HepG2 (cell line): ENCODE measurements around the gene ATP6V0A1. TPM values are rescaled to one million over a fixed set of nuclear protein-coding genes. Genes with fewer than 3 reads are reported as not detected.

Source experiments
- CREB1 ChIP-seq, 2 experiments: fragments of 450-650 bp in 1 of 2; IDR thresholded peaks; 2 replicates each; pipeline ENCODE4 v1.6.1; 2016 to 2017; ENCODE audit warnings: control low read depth in 1 of 2, mild to moderate bottlenecking in 1 of 2, missing compliant biosample characterization in 1 of 2, missing genetic modification characterization in 1 of 2
- CREM ChIP-seq, 2 experiments: sonication (generic) in 1 of 2; formaldehyde crosslinking in 1 of 2; IDR thresholded peaks; 2 replicates each; pipeline versions ENCODE4 v1.4.0 to v1.6.1; 2016 to 2020; ENCODE audit warnings: antibody characterized with exemption in 1 of 2, mild to moderate bottlenecking in 1 of 2, missing genetic modification reagents in 1 of 2
- ELF3 ChIP-seq: IDR thresholded peaks from 2 replicates; pipeline ENCODE4 v1.6.1; 2016; ENCODE audit warnings: missing genetic modification reagents, missing compliant biosample characterization
- FUBP1 ChIP-seq: sonication (generic); formaldehyde crosslinking; IDR thresholded peaks from 2 replicates; pipeline ENCODE4 v1.5.1; 2020; ENCODE audit warnings: missing genetic modification reagents, mild to moderate bottlenecking, borderline replicate concordance
- HCFC1 ChIP-seq: fragments of 150-350 bp; IDR thresholded peaks from 2 replicates; pipeline ENCODE4 v1.6.1; 2014; ENCODE audit warnings: low read depth, low read length
- HIC2 ChIP-seq: sonication (generic); formaldehyde crosslinking; IDR thresholded peaks from 2 replicates; pipeline ENCODE4 v1.9.0; 2022; ENCODE audit warnings: low read depth, missing genetic modification reagents
- KIAA2018 ChIP-seq: sonication (generic); formaldehyde crosslinking; IDR thresholded peaks from 2 replicates; pipeline ENCODE4 v1.5.0; 2020; ENCODE audit warnings: mild to moderate bottlenecking, missing genetic modification reagents, borderline replicate concordance
- RBM22 ChIP-seq: fragments of 200-400 bp; formaldehyde crosslinking; optimal IDR thresholded peaks from 2 replicates; pipeline ENCODE3; 2017; ENCODE audit warnings: mild to moderate bottlenecking, low read length, moderate library complexity
- SRF ChIP-seq: IDR thresholded peaks from 2 replicates; pipeline ENCODE4 v1.6.1; 2011; ENCODE audit warnings: mild to moderate bottlenecking, low read depth, low read length, moderate library complexity
- ZNF256 ChIP-seq: sonication (generic); formaldehyde crosslinking; conservative IDR thresholded peaks from 2 replicates; pipeline ENCODE4 v1.4.0; 2020; ENCODE audit warnings: missing genetic modification reagents
- ZNF703 ChIP-seq: sonication (generic); formaldehyde crosslinking; IDR thresholded peaks from 2 replicates; pipeline ENCODE4 v1.5.1; 2020; ENCODE audit warnings: missing genetic modification reagents, mild to moderate bottlenecking, moderate library complexity, borderline replicate concordance
- ZNF776 ChIP-seq: sonication (generic); formaldehyde crosslinking; IDR thresholded peaks from 2 replicates; pipeline ENCODE4 v1.4.0; 2020; ENCODE audit warnings: mild to moderate bottlenecking, missing genetic modification reagents
- ZNF800 ChIP-seq: sonication (generic); formaldehyde crosslinking; IDR thresholded peaks from 2 replicates; pipeline ENCODE4 v1.4.0; 2020; ENCODE audit warnings: missing genetic modification reagents
- ZSCAN25 ChIP-seq: sonication (generic); formaldehyde crosslinking; IDR thresholded peaks from 2 replicates; pipeline ENCODE4 v1.8.0; 2022; ENCODE audit warnings: mild to moderate bottlenecking, missing genetic modification reagents
- polyA plus RNA-seq, 8 experiments: library from polyadenylated mRNA; depleted of rRNA in 3 of 8; stranded (reverse) in 7 of 8; unstranded in 1 of 8; fragments of >200 nt; fragmentation: Illumina TruSeq in 4 of 8; extraction: Trizol in 4 of 8; gene quantifications; 2 replicates each; pipeline versions ENCODE4 v1.2.1 to v1.2.3, GENCODE V29; 2011 to 2016; ENCODE audit warnings: low read depth in 4 of 8, missing spikeins in 1 of 8, mixed read lengths in 1 of 8; ENCODE audit not compliant: insufficient read depth in 1 of 8
- total RNA-seq, 5 experiments: library from RNA; depleted of rRNA; stranded (reverse); fragments of >200 nt; fragmentation: Illumina TruSeq; extraction: Trizol; gene quantifications; 2 replicates each; pipeline ENCODE4 v1.2.3, GENCODE V29; 2016; ENCODE audit warnings: low read depth in 1 of 5

Gene ATP6V0A1
- total and polyA plus RNA-seq, 2 of the 13 experiments (the other 11 are each of a cell fraction or from before 2014, with no cell fraction given): 27.9 to 54.1 TPM

- TF ChIP-seq HIC2 (CRISPR knock-in tag): peak; percentile 90
- peak; percentile 16; the same call in 1 of the 2 replicates for TF ChIP-seq ZSCAN25 (CRISPR knock-in tag)
- peak; percentile 73 for TF ChIP-seq RBM22
- peak; percentile 69; the same call in 1 of the 2 replicates for TF ChIP-seq ELF3
- TF ChIP-seq ZNF703 (CRISPR knock-in tag): peak; percentile 40; the same call in 1 of the 2 replicates
- TF ChIP-seq ZNF256 (CRISPR knock-in tag): no peak
- peak; percentile 84; the same call in 1 of the 2 replicates for TF ChIP-seq ZNF776 (CRISPR knock-in tag)
- TF ChIP-seq CREB1 (IDR thresholded peaks at IDR 0.05): peak; percentile 64
- TF ChIP-seq CREB1 (CRISPR knock-in tag; IDR thresholded peaks at IDR 0.05): no peak
- no peak for TF ChIP-seq SRF
- no peak for TF ChIP-seq CREM (IDR thresholded peaks at IDR 0.05)
- no peak for TF ChIP-seq CREM (CRISPR knock-in tag; IDR thresholded peaks at IDR 0.05)
- no peak for TF ChIP-seq KIAA2018 (CRISPR knock-in tag)
- TF ChIP-seq ZNF800: peak; percentile 40
- TF ChIP-seq HCFC1: no peak
- TF ChIP-seq FUBP1 (CRISPR knock-in tag): no peak
These were observed 108.3 kb downstream of the ATP6V0A1 start, which contains the start of gene MLX (continued) for GRCh38 chr17:42566883-42567573.
